ENCODE measurements around the gene ELP4.

- TF ChIP-seq, protein P1, sequence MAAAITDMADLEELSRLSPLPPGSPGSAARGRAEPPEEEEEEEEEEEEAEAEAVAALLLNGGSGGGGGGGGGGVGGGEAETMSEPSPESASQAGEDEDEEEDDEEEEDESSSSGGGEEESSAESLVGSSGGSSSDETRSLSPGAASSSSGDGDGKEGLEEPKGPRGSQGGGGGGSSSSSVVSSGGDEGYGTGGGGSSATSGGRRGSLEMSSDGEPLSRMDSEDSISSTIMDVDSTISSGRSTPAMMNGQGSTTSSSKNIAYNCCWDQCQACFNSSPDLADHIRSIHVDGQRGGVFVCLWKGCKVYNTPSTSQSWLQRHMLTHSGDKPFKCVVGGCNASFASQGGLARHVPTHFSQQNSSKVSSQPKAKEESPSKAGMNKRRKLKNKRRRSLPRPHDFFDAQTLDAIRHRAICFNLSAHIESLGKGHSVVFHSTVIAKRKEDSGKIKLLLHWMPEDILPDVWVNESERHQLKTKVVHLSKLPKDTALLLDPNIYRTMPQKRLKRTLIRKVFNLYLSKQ (tag by site-specific recombination; IDR thresholded peaks at IDR 0.05; ENCODE audit: borderline replicate concordance): no peak
- no peak for TF ChIP-seq ZFP41 (tag by site-specific recombination; IDR thresholded peaks at IDR 0.05; ENCODE audit: borderline replicate concordance)
- TF ChIP-seq, protein P2, sequence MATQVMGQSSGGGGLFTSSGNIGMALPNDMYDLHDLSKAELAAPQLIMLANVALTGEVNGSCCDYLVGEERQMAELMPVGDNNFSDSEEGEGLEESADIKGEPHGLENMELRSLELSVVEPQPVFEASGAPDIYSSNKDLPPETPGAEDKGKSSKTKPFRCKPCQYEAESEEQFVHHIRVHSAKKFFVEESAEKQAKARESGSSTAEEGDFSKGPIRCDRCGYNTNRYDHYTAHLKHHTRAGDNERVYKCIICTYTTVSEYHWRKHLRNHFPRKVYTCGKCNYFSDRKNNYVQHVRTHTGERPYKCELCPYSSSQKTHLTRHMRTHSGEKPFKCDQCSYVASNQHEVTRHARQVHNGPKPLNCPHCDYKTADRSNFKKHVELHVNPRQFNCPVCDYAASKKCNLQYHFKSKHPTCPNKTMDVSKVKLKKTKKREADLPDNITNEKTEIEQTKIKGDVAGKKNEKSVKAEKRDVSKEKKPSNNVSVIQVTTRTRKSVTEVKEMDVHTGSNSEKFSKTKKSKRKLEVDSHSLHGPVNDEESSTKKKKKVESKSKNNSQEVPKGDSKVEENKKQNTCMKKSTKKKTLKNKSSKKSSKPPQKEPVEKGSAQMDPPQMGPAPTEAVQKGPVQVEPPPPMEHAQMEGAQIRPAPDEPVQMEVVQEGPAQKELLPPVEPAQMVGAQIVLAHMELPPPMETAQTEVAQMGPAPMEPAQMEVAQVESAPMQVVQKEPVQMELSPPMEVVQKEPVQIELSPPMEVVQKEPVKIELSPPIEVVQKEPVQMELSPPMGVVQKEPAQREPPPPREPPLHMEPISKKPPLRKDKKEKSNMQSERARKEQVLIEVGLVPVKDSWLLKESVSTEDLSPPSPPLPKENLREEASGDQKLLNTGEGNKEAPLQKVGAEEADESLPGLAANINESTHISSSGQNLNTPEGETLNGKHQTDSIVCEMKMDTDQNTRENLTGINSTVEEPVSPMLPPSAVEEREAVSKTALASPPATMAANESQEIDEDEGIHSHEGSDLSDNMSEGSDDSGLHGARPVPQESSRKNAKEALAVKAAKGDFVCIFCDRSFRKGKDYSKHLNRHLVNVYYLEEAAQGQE (tag by site-specific recombination; IDR thresholded peaks at IDR 0.05): no peak
- TF ChIP-seq CTCF (tag by site-specific recombination; IDR thresholded peaks at IDR 0.05): no peak
- TF ChIP-seq PBX3 (CRISPR knock-in tag; IDR thresholded peaks at IDR 0.05): no peak
- no peak for TF ChIP-seq ZSCAN5A (tag by site-specific recombination; IDR thresholded peaks at IDR 0.05)
- TF ChIP-seq YY1 (tag by site-specific recombination; IDR thresholded peaks at IDR 0.05): no peak
- TF ChIP-seq TCF7L2 (IDR thresholded peaks at IDR 0.05; ENCODE audit: borderline replicate concordance, low read depth, low read length): no peak
- no peak for TF ChIP-seq ZNF18 (tag by site-specific recombination; IDR thresholded peaks at IDR 0.05)
- TF ChIP-seq ZNF133 (tag by site-specific recombination; IDR thresholded peaks at IDR 0.05): no peak
Observed at GRCh38 chr11:31671681-31672080, 162.1 kb downstream of the ELP4 start.

All from HEK293 (cell line).